Tibial artery (tissue), 4 donors: Measurements from ENCODE around the gene SHISA9.

Experiments
- DNase-seq, 2 donors: peaks; one replicate each; pipeline ENCODE4 v3.0.0-alpha.2; 2019
- H3K27ac ChIP-seq, 2 donors: fragments of 200-600 bp; sonication (generic) in 1 of 2; 1 replicate in 1 of 2; 2 replicates in 1 of 2; pipeline ENCODE4 v1.5.1; 2018 to 2019; ENCODE audit warnings: mild to moderate bottlenecking in 1 of 2
- H3K27me3 ChIP-seq, 2 donors: fragments of 200-600 bp; sonication (generic) in 1 of 2; one replicate each; pipeline versions ENCODE4 v1.5.1 to v1.6.0; 2016 to 2019
- H3K36me3 ChIP-seq, 3 donors: fragments of 200-600 bp; sonication (generic) in 2 of 3; one replicate each; pipeline ENCODE4 v1.5.1; 2016 to 2019; ENCODE audit warnings: mild to moderate bottlenecking in 2 of 3
- H3K4me1 ChIP-seq, 4 donors: fragments of 200-600 bp; sonication (generic) in 2 of 4; 1 replicate in 3 of 4; 2 replicates in 1 of 4; pipeline ENCODE4 v1.5.1; 2016 to 2019
- H3K4me3 ChIP-seq, 2 donors: fragments of 200-600 bp; sonication (generic) in 1 of 2; 1 replicate in 1 of 2; 2 replicates in 1 of 2; pipeline ENCODE4 v1.5.1; 2018 to 2019; ENCODE audit warnings: mild to moderate bottlenecking in 2 of 2
- H3K9me3 ChIP-seq, 3 donors: fragments of 200-600 bp; sonication (generic) in 1 of 3; one replicate each; pipeline ENCODE4 v1.5.1; 2016 to 2019
- intact Hi-C: fragments of 100-400 bp; cut with DNase I; formaldehyde crosslinking; loops from one replicate; pipeline ENCODE4 v1.15.0; 2023; ENCODE audit warnings: low total_unique reads
- TF ChIP-seq, protein P1 (sequence below), 2 experiments: fragments of 200-600 bp in 1 of 2; fragments of 450-650 bp in 1 of 2; IDR thresholded peaks; one replicate each; pipeline ENCODE4 v1.5.1; 2017 to 2019; ENCODE audit warnings: antibody characterized with exemption in 2 of 2, mild to moderate bottlenecking in 1 of 2, moderate library complexity in 1 of 2

The SHISA9 gene

DNA sequence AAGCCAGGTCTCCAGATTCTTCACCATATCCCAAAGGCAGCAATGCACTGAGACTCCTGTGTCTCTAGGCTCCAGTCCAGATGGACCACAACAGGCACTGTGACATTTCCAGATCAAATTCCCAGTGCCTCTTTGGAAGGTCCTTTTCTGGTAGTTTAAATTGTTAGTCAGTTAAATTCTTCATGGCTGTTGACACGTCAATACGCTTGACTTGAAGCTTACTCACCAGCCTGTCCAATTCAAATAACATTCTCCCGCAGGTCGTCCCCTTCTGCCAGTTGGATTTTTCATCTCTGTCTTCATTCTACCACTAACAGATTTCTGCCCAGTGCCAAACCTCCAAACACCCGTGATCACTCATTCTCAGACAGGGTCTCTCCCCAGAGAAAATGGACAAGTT, 86.7 kb downstream of the SHISA9 start:
- H3K27me3 ChIP-seq, result no peaks in the 10 kb centered on the region
- H3K27ac ChIP-seq, result no peak overlapping the region
- TF ChIP-seq, protein P1, sequence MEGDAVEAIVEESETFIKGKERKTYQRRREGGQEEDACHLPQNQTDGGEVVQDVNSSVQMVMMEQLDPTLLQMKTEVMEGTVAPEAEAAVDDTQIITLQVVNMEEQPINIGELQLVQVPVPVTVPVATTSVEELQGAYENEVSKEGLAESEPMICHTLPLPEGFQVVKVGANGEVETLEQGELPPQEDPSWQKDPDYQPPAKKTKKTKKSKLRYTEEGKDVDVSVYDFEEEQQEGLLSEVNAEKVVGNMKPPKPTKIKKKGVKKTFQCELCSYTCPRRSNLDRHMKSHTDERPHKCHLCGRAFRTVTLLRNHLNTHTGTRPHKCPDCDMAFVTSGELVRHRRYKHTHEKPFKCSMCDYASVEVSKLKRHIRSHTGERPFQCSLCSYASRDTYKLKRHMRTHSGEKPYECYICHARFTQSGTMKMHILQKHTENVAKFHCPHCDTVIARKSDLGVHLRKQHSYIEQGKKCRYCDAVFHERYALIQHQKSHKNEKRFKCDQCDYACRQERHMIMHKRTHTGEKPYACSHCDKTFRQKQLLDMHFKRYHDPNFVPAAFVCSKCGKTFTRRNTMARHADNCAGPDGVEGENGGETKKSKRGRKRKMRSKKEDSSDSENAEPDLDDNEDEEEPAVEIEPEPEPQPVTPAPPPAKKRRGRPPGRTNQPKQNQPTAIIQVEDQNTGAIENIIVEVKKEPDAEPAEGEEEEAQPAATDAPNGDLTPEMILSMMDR (IDR thresholded peaks at IDR 0.05), result no peak
- no peak for DNase-seq
- intact Hi-C loops, result no loop called here
- no peaks in the 10 kb centered on the region for H3K36me3 ChIP-seq
- no peaks in the 10 kb centered on the region for H3K9me3 ChIP-seq
- H3K4me3 ChIP-seq, result no peak overlapping the region
- no peaks in the 10 kb centered on the region for H3K4me1 ChIP-seq

DNA sequence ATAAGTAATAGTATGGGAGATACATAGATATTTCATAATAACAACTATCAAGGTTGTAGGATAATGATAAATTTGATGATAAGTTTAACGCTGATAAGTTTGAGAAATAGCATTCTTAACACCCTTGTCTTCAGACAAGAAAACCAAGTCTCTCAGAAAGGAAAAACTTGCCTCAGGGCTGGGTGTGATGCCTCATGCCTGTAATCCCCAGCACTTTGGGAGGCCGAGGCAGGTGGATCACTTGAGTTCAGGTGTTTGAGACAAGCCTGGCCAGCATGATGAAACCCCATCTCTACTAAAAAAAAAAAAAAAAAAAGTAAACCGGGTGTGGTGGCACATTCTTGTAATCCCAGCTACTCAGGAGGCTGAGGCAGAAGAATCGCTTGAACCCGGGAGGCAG, 90.7 kb downstream of the SHISA9 start:
- Histone ChIP-seq H3K9me3 (no peaks in the 10 kb centered on the region), H3K27me3 (no peaks in the 10 kb centered on the region), H3K27ac (no peak overlapping the region), H3K4me3 (no peak overlapping the region), H3K4me1 (no peaks in the 10 kb centered on the region), H3K36me3 (no peaks in the 10 kb centered on the region)
- no peak for DNase-seq
- intact Hi-C loops, result no loop called here
- TF ChIP-seq, protein P1 (IDR thresholded peaks at IDR 0.05), result no peak

DNA sequence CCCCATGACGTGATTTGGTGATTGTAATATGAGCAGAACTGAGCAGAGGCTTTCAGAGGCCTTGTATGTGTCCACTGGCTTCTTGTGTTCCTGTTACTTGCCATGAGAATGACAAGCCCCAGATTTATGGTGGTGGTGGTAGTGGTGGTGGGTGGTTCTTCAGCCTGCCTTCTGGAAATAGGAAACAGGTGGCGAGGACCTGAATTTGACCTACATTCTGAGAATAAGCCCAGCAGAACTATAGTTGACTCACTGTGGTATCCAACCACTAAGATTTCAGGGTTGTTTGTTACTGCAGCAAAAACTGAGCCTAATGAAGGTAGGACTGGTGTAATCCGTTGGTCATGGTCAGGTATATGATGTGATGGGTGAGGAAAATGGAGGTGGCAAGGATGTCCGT, 93.0 kb downstream of the SHISA9 start:
- Histone ChIP-seq H3K36me3 (no peaks in the 10 kb centered on the region), H3K4me3 (no peak overlapping the region), H3K27me3 (no peaks in the 10 kb centered on the region), H3K27ac (no peak overlapping the region), H3K9me3 (no peaks in the 10 kb centered on the region), H3K4me1 (no peaks in the 10 kb centered on the region)
- intact Hi-C loops, result no loop called here
- TF ChIP-seq, protein P1 (IDR thresholded peaks at IDR 0.05), result no peak
- DNase-seq, result no peak

DNA sequence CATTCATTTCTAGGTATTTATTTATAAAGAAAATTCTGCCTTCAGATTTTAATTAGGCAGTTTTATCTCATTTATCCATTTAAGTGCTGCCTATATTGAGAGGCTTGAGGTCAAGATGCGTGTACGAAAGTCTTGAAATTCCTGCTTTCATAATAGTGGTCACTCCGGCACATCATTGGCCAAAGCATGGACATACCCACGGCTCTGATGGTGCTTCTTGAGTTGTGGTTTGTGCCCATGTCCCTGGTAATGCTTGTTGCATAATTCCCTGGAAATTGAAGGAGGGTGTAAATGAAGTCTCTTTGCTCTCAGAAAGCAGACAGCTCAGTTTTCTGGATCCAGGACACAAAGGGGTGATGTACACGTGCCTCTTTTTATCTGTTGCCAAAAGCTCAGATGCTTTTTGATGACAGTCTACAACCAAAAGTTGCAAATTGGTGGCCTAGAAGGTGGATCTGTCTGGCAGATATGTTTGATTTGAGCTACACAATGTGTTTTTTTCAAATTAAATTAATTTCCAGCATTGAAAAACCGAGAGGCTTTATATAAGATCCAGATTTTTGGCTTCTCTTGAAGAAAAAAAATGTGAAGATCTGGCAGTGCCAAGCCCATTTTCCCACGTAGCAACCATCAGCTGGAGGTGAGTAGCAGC, 94.4 kb downstream of the SHISA9 start:
- H3K4me1 ChIP-seq, result no peaks in the 10 kb centered on the region
- H3K9me3 ChIP-seq, result no peaks in the 10 kb centered on the region
- H3K27ac ChIP-seq, result no peak overlapping the region
- H3K27me3 ChIP-seq, result no peaks in the 10 kb centered on the region
- intact Hi-C loops, result no loop called here
- no peak for DNase-seq
- TF ChIP-seq, protein P1 (IDR thresholded peaks at IDR 0.05), result no peak
- no peaks in the 10 kb centered on the region for H3K36me3 ChIP-seq
- no peak overlapping the region for H3K4me3 ChIP-seq

DNA sequence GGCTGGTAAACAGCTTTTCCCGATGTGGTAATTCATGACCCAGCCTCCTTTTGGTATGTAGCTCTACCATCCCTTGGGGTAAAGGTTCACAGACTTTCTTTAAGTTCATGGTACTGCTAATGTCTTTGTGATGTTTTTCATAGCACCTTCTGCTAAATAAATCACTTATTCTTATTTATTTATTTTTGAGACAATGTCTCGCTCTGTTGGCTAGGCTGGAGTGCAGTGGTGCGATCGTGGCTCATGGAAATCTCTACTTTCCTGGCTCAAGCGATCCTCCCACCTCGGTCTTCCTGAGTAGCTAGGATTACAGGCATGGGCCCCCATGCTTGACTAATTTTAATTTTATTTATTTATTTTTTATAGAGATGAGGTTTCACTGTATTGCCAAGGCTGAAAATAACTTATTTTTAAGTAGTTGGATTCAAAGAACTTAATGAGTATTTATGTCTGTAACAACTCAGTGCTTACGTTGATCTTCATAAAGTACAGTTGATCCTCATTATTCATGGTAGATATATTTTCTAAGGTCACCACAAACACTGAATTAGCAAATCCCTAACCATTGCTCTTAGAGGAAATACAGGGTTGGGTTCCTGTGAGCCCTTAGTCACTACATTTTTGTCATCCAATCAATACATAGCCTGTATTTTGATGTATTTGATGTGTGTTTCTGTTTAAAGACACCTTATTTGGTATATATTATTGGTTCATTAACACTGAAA, 97.1 kb downstream of the SHISA9 start:
- H3K36me3 ChIP-seq, result no peaks in the 10 kb centered on the region
- no peak for DNase-seq

More for the DNA sequence above, 97.1 kb downstream of the SHISA9 start:
- Histone ChIP-seq H3K4me1 (no peaks in the 10 kb centered on the region), H3K27ac (no peak overlapping the region), H3K4me3 (no peak overlapping the region), H3K27me3 (no peaks in the 10 kb centered on the region), H3K9me3 (no peaks in the 10 kb centered on the region)
- TF ChIP-seq, protein P1 (IDR thresholded peaks at IDR 0.05), result no peak
- intact Hi-C loops, result no loop called here
